HG03066 (cell line): ENCODE data around the gene SNRPF.
"Not testable (repeated sequence)": the region's sequence is repeated elsewhere in the genome, so short reads cannot be mapped to it uniquely, and the experiment has no call there.

Source experiments
- ATAC-seq: cut with Tn5 transposase; IDR thresholded peaks from one replicate; pipeline ENCODE4 v1.9.1; 2021; ENCODE audit warnings: low read depth; ENCODE audit not compliant: unreplicated experiment

The SNRPF gene

GRCh38 chr12:95858451-95859343 is at the start of gene SNRPF:
Gene SNRPF (plus strand): TSS chr12:95858952. CDS start chr12:95859074, 122 bp downstream.
- ATAC-seq, result peak; percentile 99

- ATAC-seq, result no peak
Observed at GRCh38 chr12:95809000-95809680, 49.6 kb upstream of the SNRPF start.

- ATAC-seq, result no peak
Observed at GRCh38 chr12:95810411-95810810, 48.3 kb upstream of the SNRPF start.

GRCh38 chr12:95812155-95812554 is 46.6 kb upstream of the SNRPF start:
- ATAC-seq, result not testable (repeated sequence)

GRCh38 chr12:95815632-95816212 is 43.0 kb upstream of the SNRPF start:
- no peak for ATAC-seq

GRCh38 chr12:95820096-95820703 is 38.6 kb upstream of the SNRPF start:
- no peak for ATAC-seq

- no peak for ATAC-seq
Observed at GRCh38 chr12:95829395-95829794, 29.4 kb upstream of the SNRPF start.

- ATAC-seq, result no peak
Observed at GRCh38 chr12:95830335-95831089, 28.2 kb upstream of the SNRPF start.

- no peak for ATAC-seq
Observed at GRCh38 chr12:95834572-95834971, 24.2 kb upstream of the SNRPF start.

- no peak for ATAC-seq
Observed at GRCh38 chr12:95836185-95836609, 22.6 kb upstream of the SNRPF start.

GRCh38 chr12:95836630-95837239 is 22.0 kb upstream of the SNRPF start:
- no peak for ATAC-seq

GRCh38 chr12:95837240-95838038 is 21.3 kb upstream of the SNRPF start:
- ATAC-seq, result no peak

GRCh38 chr12:95838125-95838524 is 20.6 kb upstream of the SNRPF start:
- ATAC-seq, result no peak

- ATAC-seq, result not testable (repeated sequence)
Observed at GRCh38 chr12:95842426-95842825, 16.3 kb upstream of the SNRPF start.

GRCh38 chr12:95848575-95849388 is 10.0 kb upstream of the SNRPF start:
- no peak for ATAC-seq

- ATAC-seq, result no peak
Observed at GRCh38 chr12:95851606-95852005, 7.1 kb upstream of the SNRPF start.

GRCh38 chr12:95852133-95852532 is 6.6 kb upstream of the SNRPF start:
- no peak for ATAC-seq

GRCh38 chr12:95857156-95857555 is 1.6 kb upstream of the SNRPF start:
- no peak for ATAC-seq
